Stomach (tissue), 4 donors: ENCODE measurements around the gene STN1.

Source experiments
- POLR2A ChIP-seq, 4 donors: fragments of 450-650 bp; IDR thresholded peaks; one replicate each; pipeline ENCODE4 v1.6.1; 2016; ENCODE audit warnings: antibody characterized with exemption in 4 of 4, control low read depth in 2 of 4, mild to moderate bottlenecking in 1 of 4, moderate library complexity in 1 of 4
- TF ChIP-seq, protein P1 (sequence below), 7 experiments: fragments of 450-650 bp in 4 of 7; fragments of 200-600 bp in 3 of 7; sonication (generic) in 3 of 7; IDR thresholded peaks; one replicate each; pipeline ENCODE4 v1.5.1; 2016 to 2019; ENCODE audit warnings: antibody characterized with exemption in 7 of 7, control low read depth in 2 of 7, mild to moderate bottlenecking in 1 of 7

DNA sequence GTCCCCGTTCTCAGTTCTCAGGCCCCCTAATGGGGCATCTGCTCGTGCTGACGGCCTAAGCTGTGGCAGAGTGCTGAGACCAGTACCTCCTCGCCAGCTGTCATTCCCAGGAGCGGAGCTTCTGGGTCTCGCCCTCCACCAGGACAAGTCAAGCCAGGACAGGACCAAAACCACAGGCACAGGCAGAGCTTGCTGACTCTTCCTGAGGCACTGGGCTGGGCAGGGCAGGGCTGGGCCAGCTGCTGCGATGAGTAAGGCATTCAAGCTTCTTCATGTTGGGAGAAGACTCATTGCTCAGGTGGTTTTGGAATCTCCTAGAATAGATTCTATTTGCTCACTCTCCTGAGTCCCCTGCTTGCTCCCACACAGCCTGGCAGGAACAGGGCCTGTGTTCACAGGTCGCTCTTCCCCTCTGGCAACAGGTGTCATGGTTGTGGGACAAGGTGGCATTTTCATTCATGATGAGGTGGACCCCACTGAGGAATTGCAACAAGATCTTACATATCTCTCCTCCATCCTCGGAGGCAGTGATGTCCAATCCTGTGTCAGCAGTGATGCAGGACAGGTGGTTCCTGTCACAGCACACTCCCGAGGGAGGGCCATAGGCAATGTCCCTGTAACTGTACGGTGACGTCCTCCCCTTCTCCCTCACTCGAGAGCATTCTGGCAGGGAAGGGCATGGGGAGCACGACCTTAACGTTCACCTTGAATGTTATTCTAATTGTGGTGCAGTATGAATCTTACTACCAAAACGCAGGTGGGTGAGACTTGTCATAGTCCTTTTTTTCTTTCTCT, 45.6 kb downstream of the STN1 start:
- TF ChIP-seq, protein P1, sequence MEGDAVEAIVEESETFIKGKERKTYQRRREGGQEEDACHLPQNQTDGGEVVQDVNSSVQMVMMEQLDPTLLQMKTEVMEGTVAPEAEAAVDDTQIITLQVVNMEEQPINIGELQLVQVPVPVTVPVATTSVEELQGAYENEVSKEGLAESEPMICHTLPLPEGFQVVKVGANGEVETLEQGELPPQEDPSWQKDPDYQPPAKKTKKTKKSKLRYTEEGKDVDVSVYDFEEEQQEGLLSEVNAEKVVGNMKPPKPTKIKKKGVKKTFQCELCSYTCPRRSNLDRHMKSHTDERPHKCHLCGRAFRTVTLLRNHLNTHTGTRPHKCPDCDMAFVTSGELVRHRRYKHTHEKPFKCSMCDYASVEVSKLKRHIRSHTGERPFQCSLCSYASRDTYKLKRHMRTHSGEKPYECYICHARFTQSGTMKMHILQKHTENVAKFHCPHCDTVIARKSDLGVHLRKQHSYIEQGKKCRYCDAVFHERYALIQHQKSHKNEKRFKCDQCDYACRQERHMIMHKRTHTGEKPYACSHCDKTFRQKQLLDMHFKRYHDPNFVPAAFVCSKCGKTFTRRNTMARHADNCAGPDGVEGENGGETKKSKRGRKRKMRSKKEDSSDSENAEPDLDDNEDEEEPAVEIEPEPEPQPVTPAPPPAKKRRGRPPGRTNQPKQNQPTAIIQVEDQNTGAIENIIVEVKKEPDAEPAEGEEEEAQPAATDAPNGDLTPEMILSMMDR (IDR thresholded peaks at IDR 0.05), result no peak
- TF ChIP-seq POLR2A (IDR thresholded peaks at IDR 0.05), result no peak
